Measurements from ENCODE around the gene SLC7A6.
A peak's percentile ranks its signal among the peaks of the same experiment; 100 is the strongest.
"Not testable (repeated sequence)": the region's sequence is repeated elsewhere in the genome, so short reads cannot be mapped to it uniquely, and the experiment has no call there.

SLC7A6 gene

DNA sequence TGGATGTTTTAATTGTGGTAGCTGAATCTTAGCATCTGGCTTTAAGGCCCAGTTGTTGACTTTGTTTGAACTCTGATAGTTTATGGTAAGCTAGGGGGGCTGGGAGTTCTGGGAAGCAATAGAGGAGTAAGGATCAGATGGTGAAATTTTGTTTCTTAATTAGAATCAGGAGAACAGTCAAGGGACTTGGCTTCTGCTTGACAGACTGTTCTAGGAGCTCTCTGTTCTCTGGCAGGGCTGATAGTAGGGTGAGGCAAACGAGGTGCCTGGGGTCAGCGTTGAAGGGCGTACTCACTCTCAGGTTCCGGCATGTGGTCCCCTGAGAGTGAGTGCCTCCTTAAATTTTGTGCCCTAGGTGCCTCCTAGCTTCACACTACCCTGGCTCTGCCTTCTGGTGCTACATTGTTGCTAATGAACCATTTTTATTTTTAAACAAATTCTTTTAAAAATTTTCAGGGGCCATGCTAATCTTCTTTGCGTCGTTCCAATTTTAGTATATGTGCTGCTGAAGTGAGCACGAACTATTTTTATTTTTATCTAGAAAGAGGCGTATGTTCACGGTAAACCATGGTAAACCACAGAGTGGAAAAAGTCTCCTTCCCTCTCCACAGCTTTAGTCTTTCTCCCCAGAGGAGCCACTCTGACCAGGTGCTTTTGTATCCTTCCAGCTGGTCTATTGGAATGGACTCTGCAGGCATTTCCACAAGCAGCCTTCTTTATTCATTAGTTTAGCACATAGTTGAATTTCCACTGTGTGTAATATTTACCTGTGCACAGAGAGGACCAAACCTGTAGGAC, 19.7 kb downstream of the SLC7A6 start:
- no peak for DNase-seq (ENCODE audit: low read depth in 2 of 2)

- no peak for DNase-seq (ENCODE audit: low read depth in 2 of 2)
These were observed 20.5 kb downstream of the SLC7A6 start for GRCh38 chr16:68284847-68285246.

DNA sequence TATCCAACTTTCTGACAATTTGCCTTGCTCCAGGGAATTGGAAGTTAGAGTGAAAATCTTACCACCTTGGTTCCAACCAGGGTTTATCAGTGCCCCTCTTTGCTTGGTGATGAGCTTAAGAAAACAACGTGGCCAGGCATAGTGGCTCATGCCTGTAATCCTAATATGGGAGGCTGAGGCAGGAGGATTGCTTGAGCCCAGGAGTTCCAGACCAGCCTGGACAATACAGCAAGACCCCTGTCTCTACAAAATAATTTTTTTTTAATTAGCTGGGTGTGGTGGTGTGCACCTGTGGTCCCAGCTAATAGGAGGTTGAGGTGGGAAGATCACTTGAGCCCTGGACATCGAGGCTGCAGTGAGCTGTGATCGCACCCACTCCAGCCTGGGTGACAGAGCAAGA, 21.4 kb downstream of the SLC7A6 start:
- no peak for DNase-seq (ENCODE audit: low read depth in 2 of 2)

DNA sequence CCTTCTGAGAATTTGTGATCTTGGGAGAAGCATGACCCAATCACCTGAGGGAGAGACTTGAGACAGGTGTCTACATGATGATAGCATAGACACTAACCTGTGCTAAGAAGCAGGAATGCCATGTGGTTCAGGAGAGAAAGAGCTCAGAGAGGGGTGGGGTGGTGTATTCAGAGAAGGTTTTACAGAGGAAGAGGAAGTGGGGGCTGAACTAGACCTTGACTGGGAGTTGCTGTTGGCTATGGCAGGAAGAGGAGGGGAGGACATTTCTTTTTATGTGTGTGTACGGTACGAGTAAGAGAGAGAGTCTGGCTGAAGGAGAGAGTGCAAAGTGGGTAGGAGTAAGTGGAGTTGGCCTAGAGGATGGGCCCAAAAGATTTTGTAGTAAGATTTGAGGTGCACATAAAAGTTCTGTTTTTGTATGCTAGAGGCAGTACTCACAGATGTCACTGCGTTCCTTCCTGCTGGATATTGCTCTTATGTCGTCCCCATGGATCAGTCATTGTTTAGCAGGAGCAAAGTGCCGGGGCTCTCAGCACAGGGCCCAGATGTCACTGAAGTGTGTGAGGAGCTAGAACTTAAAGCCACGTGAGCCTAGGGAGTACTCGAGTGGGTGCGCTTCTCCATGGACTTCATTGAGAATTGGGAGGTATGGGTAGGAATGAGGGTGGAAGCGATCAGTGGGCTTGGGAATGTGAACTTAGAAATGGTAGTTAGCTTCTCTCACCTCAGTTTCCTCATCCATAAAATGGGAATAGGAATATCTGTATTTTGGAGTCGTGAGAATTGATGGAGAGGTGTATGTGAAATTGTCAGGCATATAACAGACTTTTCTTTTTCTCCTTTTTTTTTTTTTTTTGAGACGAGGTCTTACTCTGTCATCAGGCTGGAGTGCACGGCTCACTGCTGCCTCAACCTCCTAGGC, 22.1 kb downstream of the SLC7A6 start:
- no peak for DNase-seq (ENCODE audit: low read depth in 2 of 2)

- no peak for DNase-seq (ENCODE audit: low read depth in 2 of 2)
These were observed 23.2 kb downstream of the SLC7A6 start for GRCh38 chr16:68287276-68288251.

DNA sequence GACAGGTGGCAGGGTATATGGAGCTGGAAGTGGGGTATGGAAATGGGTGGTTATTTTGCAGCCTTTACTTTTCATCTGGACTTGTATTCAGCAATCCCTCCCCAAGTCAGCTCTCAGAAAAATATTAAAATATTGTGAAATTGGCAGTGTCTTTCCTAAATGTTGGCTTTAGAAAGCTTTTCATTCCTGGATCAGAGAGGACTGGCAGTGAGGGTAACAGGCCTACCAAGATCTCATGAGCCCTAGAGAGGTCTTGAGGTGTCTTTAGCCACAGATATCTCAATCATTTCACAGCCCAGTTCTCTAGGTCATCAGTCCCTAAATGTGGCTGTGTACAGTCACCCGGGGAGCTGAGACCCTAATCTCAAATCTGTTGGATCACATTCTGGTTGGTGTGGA, 23.9 kb downstream of the SLC7A6 start:
- no peak for DNase-seq (ENCODE audit: low read depth in 2 of 2)

- not testable (repeated sequence) for DNase-seq (ENCODE audit: low read depth in 2 of 2)
These were observed 24.5 kb downstream of the SLC7A6 start for GRCh38 chr16:68288796-68289195.

DNA sequence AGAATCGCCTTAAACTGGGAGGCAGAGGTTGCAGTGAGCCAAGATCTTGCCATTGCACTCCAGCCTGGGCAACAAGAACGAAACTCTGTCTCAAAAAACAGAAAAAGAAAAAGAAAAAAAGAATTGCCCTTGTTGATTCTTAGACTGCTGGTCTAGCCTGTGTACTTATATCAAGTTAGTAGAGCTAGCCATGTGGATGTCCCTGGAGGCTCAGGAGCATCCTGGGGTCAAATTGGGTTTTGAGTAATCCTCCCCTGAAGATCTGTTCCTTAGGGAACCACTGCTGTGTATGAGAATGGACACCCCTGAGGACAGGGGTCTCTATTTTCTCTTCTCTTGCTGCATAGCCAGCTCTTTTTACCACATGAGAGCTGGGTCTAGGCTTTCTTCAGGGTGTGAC, 24.9 kb downstream of the SLC7A6 start:
- no peak for DNase-seq (ENCODE audit: low read depth in 2 of 2)

DNA sequence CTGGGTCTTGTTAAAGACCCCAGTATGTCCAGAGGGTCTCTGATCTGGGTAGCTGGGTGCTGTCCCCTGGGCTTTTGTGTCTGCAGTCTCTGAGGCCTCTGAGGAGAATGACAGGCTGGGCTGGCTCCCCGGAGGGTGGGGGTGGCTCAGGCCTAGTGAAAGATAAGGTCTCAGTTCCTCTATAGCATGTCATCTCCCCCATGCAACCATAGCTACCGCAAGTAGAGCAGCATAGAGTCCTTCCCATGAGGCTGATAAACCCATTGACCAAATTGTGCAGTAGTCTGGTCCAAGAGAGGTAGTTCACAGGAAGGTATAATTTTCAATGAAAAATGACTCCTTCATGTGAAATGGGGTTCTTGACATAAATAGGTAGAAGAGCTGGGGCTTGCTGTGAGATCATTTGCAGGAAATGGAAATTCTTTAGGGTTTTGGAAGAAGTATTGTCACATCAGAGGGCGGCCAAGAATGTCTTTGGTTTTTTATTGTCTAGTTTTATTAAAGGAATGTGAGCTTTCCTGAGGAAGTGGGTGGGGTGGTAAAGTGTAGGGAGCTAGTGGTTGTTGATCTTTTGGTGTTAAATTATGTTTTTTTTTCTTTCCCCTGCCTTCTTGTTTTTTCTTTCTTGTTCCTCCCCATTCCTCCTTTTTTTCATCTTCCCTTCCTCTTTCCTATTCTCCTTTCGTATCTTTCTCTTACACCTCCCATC, 25.4 kb downstream of the SLC7A6 start:
- DNase-seq (ENCODE audit: low read depth in 2 of 2), result peak in 1 of 2 donors; percentile 35

DNA sequence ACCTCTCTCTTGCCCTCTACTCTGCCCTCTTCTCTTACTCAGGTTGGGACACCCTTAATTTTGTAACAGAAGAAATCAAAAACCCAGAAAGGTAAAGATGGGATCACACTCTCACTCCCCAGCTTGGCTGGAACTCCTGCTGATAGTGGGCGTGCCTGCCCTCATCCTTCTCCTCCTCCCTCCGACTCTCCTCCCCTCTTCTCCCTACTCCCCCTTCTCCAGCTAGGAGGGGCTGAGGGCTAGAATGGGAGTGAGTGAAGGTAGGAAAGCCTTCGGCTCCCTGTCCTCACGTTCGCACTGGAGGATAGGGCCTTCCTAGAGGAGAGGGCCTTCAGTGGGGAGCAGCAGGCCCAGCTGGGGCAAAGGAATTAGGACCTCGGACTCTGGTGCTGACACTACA, 26.1 kb downstream of the SLC7A6 start:
- DNase-seq (ENCODE audit: low read depth in 2 of 2), result no peak

DNA sequence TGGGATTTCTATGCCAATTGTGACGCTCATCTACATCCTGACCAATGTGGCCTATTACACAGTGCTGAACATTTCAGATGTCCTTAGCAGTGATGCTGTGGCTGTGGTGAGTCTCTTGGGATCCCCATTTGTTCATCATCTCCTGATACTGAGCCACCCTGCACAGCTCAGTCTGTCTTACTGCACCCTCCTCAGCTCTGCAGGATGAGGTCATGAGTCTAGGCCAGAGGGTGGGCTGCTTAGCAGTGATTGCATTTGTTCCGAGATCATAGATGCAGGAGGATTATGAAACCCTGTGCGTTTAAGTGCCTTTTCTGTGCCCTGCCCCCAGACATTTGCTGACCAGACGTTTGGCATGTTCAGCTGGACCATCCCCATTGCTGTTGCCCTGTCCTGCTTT, 26.9 kb downstream of the SLC7A6 start:
- DNase-seq (ENCODE audit: low read depth in 2 of 2), result no peak

DNA sequence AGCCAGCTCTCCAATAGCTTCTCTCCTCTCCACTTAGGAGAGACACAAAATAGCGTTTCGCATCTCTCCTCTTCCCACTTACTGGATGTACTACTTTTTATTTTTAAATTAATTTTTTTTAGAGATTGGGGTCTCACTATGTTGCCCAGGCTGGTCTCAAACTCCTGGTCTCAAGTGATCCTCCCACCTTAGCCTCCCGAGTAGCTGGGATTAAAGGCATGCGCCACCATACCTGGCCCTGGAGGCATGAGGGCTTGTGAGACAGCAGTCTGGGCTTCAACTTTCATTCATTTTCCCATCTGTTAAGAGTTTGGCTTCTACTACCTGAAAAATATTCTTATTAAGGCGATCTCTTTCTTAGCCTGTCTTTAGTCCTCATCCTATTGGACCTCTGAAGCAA, 28.1 kb downstream of the SLC7A6 start:
- no peak for DNase-seq (ENCODE audit: low read depth in 2 of 2)

GRCh38 chr16:68296291-68296690, 32.0 kb downstream of the SLC7A6 start:
- DNase-seq (ENCODE audit: low read depth in 2 of 2), result no peak

DNA sequence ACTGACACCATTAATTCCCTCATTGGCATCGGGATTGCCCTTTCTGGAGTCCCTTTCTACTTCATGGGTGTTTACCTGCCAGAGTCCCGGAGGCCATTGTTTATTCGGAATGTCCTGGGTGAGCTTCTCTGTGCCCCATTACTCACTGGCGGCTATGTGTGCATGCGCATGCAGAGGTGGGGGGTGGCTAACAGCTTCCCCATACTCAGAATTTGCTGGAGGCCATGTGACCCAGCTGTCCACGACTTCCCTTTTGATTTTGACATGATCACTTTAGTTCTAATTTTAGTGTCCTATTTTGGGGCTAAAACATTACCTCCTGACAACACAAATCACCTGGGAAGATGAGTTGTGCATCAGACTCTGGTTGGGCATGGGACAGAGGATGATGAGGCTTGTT, 32.4 kb downstream of the SLC7A6 start:
- no peak for DNase-seq (ENCODE audit: low read depth in 2 of 2)

DNA sequence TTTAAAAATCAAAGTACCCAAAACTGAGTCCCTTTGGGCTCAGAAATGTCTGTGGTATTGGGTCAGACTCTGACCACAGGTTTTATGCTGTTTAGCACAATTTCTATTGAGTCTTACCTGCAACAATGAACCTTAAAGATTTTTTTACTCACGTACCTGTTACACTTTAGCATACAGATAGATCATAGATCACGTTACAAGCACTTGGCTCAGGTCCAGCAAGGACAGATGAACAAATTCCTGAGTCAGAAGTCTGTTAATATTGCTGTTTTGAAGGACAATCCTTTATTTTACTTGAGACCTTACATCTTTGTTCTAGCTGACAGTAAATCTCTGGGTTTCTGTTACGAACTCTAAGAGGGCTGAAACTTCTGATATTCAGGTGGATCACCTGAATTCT, 33.6 kb downstream of the SLC7A6 start:
- DNase-seq (ENCODE audit: low read depth in 2 of 2), result no peak

DNA sequence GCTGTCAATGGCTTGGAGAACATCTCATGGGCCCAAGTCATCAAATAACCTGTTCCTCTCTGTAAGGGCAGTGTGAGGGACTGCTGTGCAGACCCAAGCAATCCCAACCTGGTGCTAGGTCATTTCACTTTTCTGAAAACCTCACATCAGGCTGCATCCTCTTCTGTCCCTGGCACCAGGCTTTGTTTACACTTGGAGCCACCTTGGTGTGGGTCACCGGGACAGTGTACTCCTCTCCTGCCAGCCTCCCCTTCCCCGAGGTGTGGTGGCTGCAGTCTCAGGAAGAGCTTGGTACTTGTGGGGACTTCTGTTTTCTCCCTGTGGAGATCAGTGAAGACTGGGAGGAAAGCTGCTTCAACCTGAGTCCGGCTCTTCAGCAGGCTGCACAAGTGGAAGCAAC, 34.0 kb downstream of the SLC7A6 start:
- DNase-seq (ENCODE audit: low read depth in 2 of 2), result no peak

DNA sequence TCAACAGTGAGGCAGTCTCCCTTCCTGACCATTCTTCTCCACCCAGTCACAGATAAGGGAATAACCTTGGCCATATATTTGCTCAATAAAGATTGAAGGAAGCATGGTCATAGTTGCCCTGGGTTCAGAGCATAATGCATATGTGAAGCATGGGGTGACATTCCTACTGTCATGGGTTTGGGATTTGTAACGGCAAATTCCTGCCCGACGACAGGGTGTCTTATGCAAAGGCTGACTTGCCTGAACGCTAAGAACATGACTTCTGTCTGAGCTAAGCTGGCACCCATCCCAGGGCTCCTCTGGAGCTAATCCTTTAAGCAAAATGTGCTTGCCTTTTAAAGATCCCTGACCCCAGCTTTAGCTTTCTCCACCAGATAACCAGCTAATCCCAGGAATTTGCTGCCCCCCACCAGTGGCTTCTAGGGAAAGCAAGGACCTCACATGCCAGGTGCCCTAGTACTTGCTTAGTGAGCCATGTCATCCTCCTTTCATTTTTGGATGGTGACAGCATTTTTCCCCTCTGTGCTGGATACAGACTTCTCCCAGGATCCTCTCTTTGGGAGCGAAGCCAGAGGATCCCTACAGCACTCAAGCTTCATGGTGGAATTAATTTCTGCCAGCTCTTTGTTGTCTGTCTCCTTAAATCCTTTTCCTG, 34.7 kb downstream of the SLC7A6 start:
- DNase-seq (ENCODE audit: low read depth in 2 of 2), result no peak

GRCh38 chr16:68299571-68300453, 35.5 kb downstream of the SLC7A6 start:
- DNase-seq (ENCODE audit: low read depth in 2 of 2), result no peak

GRCh38 chr16:68300734-68301459, 36.6 kb downstream of the SLC7A6 start:
- DNase-seq (ENCODE audit: low read depth in 2 of 2), result no peak

All from stimulated activated CD8-positive, alpha-beta memory T cell treated with anti-CD3 and anti-CD28 coated beads, Interleukin-7, amount 100 ng/mL, for 1 hour (primary cell).